GM12874 (cell line): ENCODE results near the gene KIF4B.

Experiments
- CTCF ChIP-seq: IDR thresholded peaks from 2 replicates; pipeline ENCODE4 v1.5.1; 2011; ENCODE audit warnings: low read depth, mild to moderate bottlenecking, control low read depth, low read length, moderate library complexity; ENCODE audit not compliant: insufficient read depth

Gene KIF4B

GRCh38 chr5:155019601-155020226 is 6.2 kb downstream of the KIF4B start:
- TF ChIP-seq CTCF, result no peak

- no peak for TF ChIP-seq CTCF
These were observed 8.3 kb downstream of the KIF4B start for GRCh38 chr5:155021842-155022241.

- TF ChIP-seq CTCF, result no peak
These were observed 9.8 kb downstream of the KIF4B start for GRCh38 chr5:155023320-155023719.

GRCh38 chr5:155024015-155024414 is 10.5 kb downstream of the KIF4B start:
- no peak for TF ChIP-seq CTCF

GRCh38 chr5:155025895-155026294 is 12.3 kb downstream of the KIF4B start:
- no peak for TF ChIP-seq CTCF

- 0 out of 2 replicates have a peak, but pooled peaks have one; percentile 26 for TF ChIP-seq CTCF
These were observed 14.6 kb downstream of the KIF4B start for GRCh38 chr5:155027993-155028629.

GRCh38 chr5:155029240-155029639 is 15.7 kb downstream of the KIF4B start:
- no peak for TF ChIP-seq CTCF
